Heart left ventricle (tissue), 13 donors: ENCODE measurements around the gene METTL24.

Experiments used
- CTCF ChIP-seq, 12 donors: fragments of 200-600 bp; sonication (generic) in 4 of 12; IDR thresholded peaks; one replicate each; pipeline versions ENCODE4 v1.5.0 to v1.8.0; 2018 to 2022; ENCODE audit warnings: antibody characterized with exemption in 12 of 12, mild to moderate bottlenecking in 5 of 12
- POLR2A ChIP-seq, 2 donors: fragments of 450-650 bp; IDR thresholded peaks; one replicate each; pipeline ENCODE4 v1.6.1; 2017; ENCODE audit warnings: antibody characterized with exemption in 2 of 2, mild to moderate bottlenecking in 2 of 2, moderate library complexity in 2 of 2
- donor health status: ischemic (EF 13 %, LVEDD 7.1; RV severe dilation, severe dysfunction).
- donor health status: DM: no; HTN: yes; CAD: no.
- donor health status: DM: no; HTN: no; CAD: no.
- donor health status: ischemic (EF 25% LVEDD 6.9; RV normal size, moderate dysfunction).
- donor health status: ischemic (EF 25% LVEDD 5.7; RV mildly dilated, moderate dysfunction).
- donor health status: ischemic (EF 35%, LVEDD 5.7; RV mildly dilated, moderate dysfunction).
- donor health status: nonischemic (EF 11% LVEDD 7.7; RV severe dilation, severe dysfunction).
- donor health status: DM: yes; HTN: yes; CAD: no.
- donor health status: PGD.
- donor health status: ischemic (EF 29% LVEDD 5.4; RV normal size, mild dysfunction).
- donor health status: nonischemic (EF 23%, LVEDD 6.1; RV moderate dilation, normal function).

GRCh38 chr6:110401585-110402176 lies 43.5 kb upstream of the METTL24 start:
- no peak for TF ChIP-seq CTCF (IDR thresholded peaks at IDR 0.05)
- no peak for TF ChIP-seq POLR2A (IDR thresholded peaks at IDR 0.05)
